ENCODE results near the gene MRPS6.

DNA sequence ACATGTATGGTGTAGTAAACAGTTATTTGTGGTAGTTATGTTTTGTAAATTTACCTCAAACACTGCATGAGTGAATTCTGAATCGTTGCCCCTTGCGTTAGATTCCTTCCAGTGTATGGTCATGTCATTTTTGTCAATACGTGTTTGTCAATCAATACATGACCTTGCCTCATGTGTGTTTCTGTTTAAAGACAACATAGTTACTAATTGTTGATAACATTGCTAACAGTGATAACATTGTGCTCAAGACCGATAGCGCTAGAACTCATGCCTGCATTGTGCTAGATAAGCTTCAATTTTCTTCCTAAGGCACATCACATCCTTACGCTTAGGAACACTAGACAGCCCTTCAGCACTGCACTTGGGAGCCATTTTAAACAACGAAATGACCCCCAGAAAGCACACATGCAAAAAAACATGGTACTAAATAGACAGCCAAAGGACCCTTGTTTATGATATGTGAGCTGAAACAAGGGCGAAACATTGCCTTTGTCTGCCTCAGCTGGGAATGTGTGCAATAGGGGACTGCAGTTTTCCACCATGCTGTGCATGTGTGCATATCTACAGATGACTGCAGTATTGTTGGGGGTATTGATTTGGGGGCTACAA lies 37.3 kb downstream of the MRPS6 start:
- TF ChIP-seq, protein P1, sequence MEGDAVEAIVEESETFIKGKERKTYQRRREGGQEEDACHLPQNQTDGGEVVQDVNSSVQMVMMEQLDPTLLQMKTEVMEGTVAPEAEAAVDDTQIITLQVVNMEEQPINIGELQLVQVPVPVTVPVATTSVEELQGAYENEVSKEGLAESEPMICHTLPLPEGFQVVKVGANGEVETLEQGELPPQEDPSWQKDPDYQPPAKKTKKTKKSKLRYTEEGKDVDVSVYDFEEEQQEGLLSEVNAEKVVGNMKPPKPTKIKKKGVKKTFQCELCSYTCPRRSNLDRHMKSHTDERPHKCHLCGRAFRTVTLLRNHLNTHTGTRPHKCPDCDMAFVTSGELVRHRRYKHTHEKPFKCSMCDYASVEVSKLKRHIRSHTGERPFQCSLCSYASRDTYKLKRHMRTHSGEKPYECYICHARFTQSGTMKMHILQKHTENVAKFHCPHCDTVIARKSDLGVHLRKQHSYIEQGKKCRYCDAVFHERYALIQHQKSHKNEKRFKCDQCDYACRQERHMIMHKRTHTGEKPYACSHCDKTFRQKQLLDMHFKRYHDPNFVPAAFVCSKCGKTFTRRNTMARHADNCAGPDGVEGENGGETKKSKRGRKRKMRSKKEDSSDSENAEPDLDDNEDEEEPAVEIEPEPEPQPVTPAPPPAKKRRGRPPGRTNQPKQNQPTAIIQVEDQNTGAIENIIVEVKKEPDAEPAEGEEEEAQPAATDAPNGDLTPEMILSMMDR (IDR thresholded peaks at IDR 0.05), result no peak
- TF ChIP-seq POLR2A (IDR thresholded peaks at IDR 0.05), result no peak
